Measurements from ENCODE around the gene PLAC8L1. TPM values are rescaled to one million over a fixed set of nuclear protein-coding genes. Genes with fewer than 3 reads are reported as not detected.

Gene PLAC8L1
- total RNA-seq, 1 donor from 2014 or later: 0.71 TPM

Other genes starting within 250 kb of the PLAC8L1 start
- not detected in 2 replicates for gene GRXCR2, start 232.6 kb downstream of the PLAC8L1 start, total RNA-seq
- 0.21 and 0.57 TPM in 2 replicates for gene SH3RF2, start 169.0 kb downstream of the PLAC8L1 start, total RNA-seq
- gene LARS1, start 77.1 kb upstream of the PLAC8L1 start, total RNA-seq: 135 and 138 TPM in 2 replicates
- 32.0 and 36.0 TPM in 2 replicates for gene RBM27, start 98.0 kb upstream of the PLAC8L1 start, total RNA-seq
- 0.14 TPM in 1 of 2 replicates, not detected in the other for gene POU4F3, start 233.3 kb upstream of the PLAC8L1 start, total RNA-seq

All from activated T-helper 2 cell treated with anti-CD3 and anti-CD28 coated beads, Interferon-gamma antibody, Interleukin-2, Interleukin-4, amounts not matched to agents 10 μg/mL and 5 μg/mL and 100 μg/mL, durations not matched to agents 14 hours and 24 hours and 36 hours (primary cell).